ENCODE measurements around the gene ALK.

ALK gene

DNA sequence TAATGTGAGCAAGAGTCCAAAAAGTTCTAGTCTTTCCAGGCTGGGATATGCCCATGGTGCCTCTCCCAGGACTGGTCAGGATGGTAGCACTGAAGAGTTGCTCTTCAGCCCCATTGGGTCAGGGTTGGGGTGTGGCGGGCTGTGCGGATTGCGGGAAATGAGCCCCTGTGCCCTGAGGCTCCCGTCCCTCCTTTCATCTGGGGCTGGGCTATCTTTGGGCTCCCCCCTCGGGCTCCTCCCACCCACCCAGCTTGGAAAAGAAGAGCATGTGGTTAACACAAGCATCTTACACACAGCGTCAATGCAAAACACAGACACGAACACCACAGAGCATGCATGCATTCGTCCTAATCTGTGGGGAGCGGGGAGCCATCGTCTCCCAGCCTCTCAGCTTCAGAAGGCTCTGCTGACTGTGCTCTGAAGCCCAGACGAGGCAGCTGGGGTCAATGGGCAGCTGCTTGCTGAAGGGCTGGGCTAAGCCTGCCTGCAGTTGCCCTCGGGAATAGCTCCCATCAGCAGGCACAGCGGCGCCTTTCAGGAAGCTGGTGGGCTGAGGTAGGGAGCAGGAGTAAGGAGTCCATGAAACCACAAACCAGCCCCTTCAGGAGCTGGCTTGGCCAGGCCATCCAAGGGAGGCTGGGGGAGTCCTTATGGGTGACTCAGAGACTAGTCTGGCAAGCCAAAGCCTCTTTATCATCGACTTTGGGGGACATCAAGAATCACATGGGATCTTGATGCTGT, 693.3 kb downstream of the ALK start:
- no peak overlapping the region for H3K4me3 Mint-ChIP-seq
- H3K4me1 Mint-ChIP-seq (ENCODE audit: low read depth): no peaks in the 10 kb centered on the region
- H3K27me3 Mint-ChIP-seq (ENCODE audit: low read depth): no peaks in the 10 kb centered on the region
- H3K9me3 Mint-ChIP-seq: no peaks in the 10 kb centered on the region
- no peaks in the 10 kb centered on the region for H3K36me3 Mint-ChIP-seq (ENCODE audit: low read depth)
- no peak overlapping the region for H3K27ac Mint-ChIP-seq

DNA sequence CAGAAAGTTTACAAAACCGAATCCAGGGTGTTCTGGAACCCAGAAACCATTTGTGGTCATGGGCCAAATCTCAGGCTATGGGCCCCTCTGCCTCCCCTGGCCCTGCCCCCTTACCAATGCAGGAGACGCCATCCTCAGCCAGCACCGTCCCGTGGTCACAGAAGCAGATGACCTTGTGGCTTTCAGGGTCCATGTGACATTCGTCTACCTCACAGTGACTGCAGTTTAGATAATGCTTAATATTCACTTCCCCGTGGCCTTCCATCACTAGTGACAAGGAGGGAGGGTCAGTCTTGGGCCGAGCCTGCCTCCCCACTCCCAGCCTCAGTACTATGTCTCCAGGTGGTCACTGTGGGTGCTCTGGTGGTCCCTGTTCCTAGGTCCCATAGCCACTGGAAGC, 694.6 kb downstream of the ALK start:
- H3K4me1 Mint-ChIP-seq (ENCODE audit: low read depth): no peaks in the 10 kb centered on the region
- no peaks in the 10 kb centered on the region for H3K36me3 Mint-ChIP-seq (ENCODE audit: low read depth)
- no peaks in the 10 kb centered on the region for H3K9me3 Mint-ChIP-seq
- H3K27ac Mint-ChIP-seq: no peak overlapping the region
- no peaks in the 10 kb centered on the region for H3K27me3 Mint-ChIP-seq (ENCODE audit: low read depth)
- no peak overlapping the region for H3K4me3 Mint-ChIP-seq

DNA sequence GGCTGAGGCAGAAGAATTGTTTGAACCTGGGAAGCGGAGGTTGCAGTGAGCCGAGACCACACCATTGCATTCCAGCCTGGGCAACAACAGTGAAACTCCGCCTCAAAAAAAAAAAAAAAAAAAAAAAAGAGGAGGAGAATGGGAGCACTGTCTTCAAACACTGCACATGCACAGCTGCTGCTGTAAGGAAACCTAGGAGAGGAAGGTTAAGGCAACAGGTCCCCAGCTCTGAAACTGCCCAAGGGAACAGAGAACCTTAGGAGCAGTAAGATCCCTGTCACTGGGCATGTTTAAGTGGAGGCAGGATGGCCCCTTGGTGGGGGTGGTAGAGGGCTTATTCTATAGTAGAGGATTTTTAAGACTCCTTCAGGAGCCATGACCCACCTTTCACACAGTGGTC, 695.0 kb downstream of the ALK start:
- H3K4me3 Mint-ChIP-seq: no peak overlapping the region
- H3K4me1 Mint-ChIP-seq (ENCODE audit: low read depth): no peaks in the 10 kb centered on the region
- no peaks in the 10 kb centered on the region for H3K27me3 Mint-ChIP-seq (ENCODE audit: low read depth)
- no peak overlapping the region for H3K27ac Mint-ChIP-seq
- H3K36me3 Mint-ChIP-seq (ENCODE audit: low read depth): no peaks in the 10 kb centered on the region
- H3K9me3 Mint-ChIP-seq: no peaks in the 10 kb centered on the region

DNA sequence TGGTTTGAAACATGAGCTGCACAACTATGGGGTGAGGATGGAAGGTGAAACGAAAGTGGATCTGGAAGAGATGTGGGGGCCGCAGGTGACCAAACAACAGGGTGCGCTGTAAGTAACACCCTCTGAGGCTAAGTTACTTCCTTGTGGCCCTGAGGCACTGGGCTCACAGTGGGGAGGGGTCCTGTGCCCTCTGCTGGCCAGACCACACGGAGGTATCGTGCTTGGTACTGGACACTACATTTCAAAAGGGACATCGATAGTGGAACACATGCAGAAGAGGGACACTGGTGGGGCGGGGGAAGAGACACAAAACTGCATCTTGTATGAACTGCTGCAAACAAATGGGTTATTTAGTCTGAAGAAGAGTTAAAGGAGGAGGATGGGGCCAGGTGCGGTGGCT, 695.6 kb downstream of the ALK start:
- no peaks in the 10 kb centered on the region for H3K36me3 Mint-ChIP-seq (ENCODE audit: low read depth)
- H3K9me3 Mint-ChIP-seq: no peaks in the 10 kb centered on the region
- no peaks in the 10 kb centered on the region for H3K4me1 Mint-ChIP-seq (ENCODE audit: low read depth)
- H3K27ac Mint-ChIP-seq: no peak overlapping the region
- no peak overlapping the region for H3K4me3 Mint-ChIP-seq
- H3K27me3 Mint-ChIP-seq (ENCODE audit: low read depth): no peaks in the 10 kb centered on the region

DNA sequence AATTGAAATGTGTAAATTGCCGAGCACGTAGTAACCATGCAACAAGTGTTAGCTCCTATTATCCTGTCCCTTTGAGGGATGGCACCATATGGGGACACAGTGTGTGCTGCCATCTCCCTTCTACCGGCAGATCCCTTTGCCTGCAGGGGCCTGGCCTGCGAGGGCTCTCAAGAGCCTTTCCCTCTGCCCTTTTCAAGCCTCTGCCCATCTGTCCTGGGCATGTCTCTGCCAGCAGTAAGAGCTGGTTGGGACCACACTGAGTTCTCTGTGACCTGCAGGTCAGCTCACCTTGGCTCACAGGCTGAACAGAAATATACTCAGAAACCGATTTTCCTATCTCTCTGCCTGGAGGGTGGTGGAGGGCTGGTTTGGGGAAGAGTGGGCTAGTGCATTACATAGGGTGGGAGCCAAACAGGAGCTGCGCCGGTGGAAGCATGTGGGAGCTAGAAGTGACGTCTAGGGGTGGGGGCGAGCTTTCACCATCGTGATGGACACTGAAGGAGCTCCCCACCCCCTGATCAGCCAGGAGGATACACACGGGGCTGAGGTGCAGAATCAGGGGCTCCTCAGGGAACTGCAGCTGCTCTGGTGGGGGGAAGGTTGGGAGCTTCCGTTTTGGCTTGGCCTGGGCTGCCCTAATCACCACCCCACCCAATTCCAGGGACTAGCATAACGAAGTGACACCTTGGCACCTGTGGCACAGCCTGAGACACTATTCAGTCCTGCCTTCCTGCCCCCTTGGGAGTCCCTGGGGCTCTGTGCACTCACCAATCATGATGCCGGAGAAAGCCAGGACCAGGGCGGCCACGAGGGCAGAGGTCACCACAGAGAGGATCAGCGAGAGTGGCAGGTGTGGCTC, 696.5 kb downstream of the ALK start:
- Mint-ChIP-seq H3K27me3 (ENCODE audit: low read depth) (no peaks in the 10 kb centered on the region), H3K9me3 (no peaks in the 10 kb centered on the region), H3K4me1 (ENCODE audit: low read depth) (no peaks in the 10 kb centered on the region), H3K27ac (no peak overlapping the region), H3K36me3 (ENCODE audit: low read depth) (no peaks in the 10 kb centered on the region), H3K4me3 (no peak overlapping the region)

DNA sequence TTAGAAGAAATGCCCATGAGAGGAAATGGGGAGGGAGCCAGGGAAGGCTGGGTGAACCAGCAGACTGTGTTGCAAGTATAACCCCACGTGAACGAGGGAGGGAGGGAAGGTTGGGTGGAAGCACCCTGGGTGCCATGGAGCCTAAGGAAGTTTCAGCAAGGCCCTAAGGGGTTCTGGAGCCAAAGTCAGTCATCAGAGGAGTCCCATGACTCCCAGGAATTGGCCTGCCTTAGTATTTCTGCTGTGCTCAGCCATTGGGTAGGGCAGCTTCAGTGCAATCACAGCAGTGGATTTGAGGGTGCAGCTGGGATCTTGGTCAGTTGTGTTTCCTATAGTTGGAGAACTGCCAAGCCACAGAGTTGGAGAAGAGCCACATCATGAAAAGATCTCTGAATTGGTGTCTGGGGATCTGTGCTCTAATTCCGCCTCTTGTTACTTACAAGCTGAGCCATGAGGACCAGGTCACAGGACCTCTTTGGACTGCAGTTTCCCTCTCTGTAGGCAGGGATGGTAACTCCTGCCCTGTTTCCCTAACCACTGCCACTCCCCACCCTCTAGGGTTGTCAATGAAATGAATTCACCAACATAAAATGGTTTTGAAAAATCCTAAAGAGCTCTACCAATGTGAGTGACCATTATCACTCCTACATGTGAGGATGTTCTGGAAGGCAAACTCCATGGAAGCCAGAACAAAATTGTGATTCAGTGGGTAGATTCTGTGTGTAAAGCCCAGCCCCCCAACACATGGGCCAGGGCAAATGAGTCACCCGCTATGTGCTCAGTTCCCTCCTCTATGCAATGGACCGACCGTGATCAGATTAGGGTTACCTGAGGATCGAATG, 697.3 kb downstream of the ALK start:
- Mint-ChIP-seq H3K4me1 (ENCODE audit: low read depth) (no peaks in the 10 kb centered on the region), H3K4me3 (no peak overlapping the region), H3K27me3 (ENCODE audit: low read depth) (no peaks in the 10 kb centered on the region), H3K27ac (no peak overlapping the region), H3K36me3 (ENCODE audit: low read depth) (no peaks in the 10 kb centered on the region), H3K9me3 (no peaks in the 10 kb centered on the region)

DNA sequence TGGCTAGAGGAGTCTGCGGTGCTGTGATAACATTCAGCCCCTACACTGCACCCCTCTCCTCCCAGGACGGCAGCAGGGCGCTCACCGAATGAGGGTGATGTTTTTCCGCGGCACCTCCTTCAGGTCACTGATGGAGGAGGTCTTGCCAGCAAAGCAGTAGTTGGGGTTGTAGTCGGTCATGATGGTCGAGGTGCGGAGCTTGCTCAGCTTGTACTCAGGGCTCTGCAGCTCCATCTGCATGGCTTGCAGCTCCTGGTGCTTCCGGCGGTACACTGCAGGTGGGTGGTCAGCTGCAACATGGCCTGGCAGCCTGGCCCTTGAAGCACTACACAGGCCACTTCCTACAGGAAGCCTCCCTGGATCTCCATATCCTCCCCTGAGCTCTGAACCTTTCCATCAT, 698.1 kb downstream of the ALK start:
- Mint-ChIP-seq H3K4me3 (no peak overlapping the region), H3K36me3 (ENCODE audit: low read depth) (no peaks in the 10 kb centered on the region), H3K27ac (no peak overlapping the region), H3K4me1 (ENCODE audit: low read depth) (no peaks in the 10 kb centered on the region), H3K27me3 (ENCODE audit: low read depth) (no peaks in the 10 kb centered on the region), H3K9me3 (no peaks in the 10 kb centered on the region)

DNA sequence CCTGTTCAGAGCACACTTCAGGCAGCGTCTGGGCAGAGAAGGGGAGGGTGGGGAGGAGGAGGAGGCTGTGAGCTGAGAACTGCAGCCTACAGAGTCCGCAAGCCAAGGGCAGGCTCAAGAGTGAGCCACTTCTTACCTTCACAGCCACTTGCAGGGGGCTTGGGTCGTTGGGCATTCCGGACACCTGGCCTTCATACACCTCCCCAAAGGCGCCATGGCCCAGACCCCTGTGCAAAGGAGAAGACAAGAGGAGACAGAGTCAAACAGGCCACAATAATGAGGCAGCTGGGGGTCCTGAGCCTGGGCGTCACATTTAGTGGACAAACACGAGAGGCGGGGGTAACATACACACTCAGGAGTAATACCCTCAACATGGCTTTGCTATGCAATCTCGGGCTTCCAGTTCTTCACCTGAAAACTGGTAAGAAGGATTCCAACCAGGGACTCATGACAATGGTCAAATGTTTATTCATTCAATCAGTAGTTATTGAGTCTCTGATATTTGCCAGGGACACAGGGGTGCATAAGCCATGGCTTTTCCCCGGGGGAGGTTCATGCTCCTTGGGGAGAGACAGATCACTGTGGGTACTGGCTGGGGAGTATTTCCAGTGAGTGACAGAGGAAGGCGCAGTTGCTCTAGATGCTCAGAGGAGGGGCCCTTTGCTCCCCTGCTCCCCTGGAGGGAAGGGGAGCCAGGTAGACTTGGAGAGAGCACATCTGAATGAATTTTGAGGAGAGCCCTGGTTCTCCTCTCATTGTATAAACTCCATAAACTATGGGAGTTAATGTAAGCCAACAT, 698.8 kb downstream of the ALK start:
- H3K27ac Mint-ChIP-seq: no peak overlapping the region
- H3K36me3 Mint-ChIP-seq (ENCODE audit: low read depth): no peaks in the 10 kb centered on the region
- H3K9me3 Mint-ChIP-seq: no peaks in the 10 kb centered on the region
- no peaks in the 10 kb centered on the region for H3K4me1 Mint-ChIP-seq (ENCODE audit: low read depth)
- no peaks in the 10 kb centered on the region for H3K27me3 Mint-ChIP-seq (ENCODE audit: low read depth)
- H3K4me3 Mint-ChIP-seq: no peak overlapping the region

DNA sequence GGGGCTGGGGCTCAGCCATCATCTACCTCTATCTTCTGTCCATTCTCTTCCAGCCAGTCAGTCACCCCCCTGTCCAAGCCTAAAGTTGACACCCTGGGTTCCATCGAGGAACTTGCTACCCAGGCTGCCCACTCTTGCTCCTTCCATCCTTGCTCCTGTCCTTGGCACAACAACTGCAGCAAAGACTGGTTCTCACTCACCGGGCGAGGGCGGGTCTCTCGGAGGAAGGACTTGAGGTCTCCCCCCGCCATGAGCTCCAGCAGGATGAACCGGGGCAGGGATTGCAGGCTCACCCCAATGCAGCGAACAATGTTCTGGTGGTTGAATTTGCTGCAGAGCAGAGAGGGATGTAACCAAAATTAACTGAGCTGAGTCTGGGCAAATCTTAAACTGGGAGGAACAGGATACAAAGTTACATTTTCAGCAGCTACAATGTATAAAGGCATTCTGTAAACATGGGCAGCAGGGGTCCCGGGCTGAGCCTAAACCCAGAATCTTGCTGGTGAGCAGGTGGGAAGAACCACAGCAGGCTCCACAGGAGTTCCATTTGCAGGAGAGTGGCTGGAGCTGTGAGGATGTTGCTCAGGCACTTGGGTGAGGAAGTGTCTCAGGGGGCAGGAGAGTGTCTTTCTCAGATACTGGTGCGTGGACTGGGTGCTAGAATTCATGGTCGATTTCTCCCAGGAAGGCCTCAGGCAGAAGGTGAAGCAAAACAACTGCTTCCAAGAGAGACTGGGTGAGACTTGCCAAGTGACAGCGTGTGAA, 700.7 kb downstream of the ALK start:
- H3K36me3 Mint-ChIP-seq (ENCODE audit: low read depth): no peaks in the 10 kb centered on the region
- no peaks in the 10 kb centered on the region for H3K27me3 Mint-ChIP-seq (ENCODE audit: low read depth)
- H3K4me1 Mint-ChIP-seq (ENCODE audit: low read depth): no peaks in the 10 kb centered on the region
- H3K27ac Mint-ChIP-seq: no peak overlapping the region
- no peak overlapping the region for H3K4me3 Mint-ChIP-seq
- H3K9me3 Mint-ChIP-seq: no peaks in the 10 kb centered on the region

DNA sequence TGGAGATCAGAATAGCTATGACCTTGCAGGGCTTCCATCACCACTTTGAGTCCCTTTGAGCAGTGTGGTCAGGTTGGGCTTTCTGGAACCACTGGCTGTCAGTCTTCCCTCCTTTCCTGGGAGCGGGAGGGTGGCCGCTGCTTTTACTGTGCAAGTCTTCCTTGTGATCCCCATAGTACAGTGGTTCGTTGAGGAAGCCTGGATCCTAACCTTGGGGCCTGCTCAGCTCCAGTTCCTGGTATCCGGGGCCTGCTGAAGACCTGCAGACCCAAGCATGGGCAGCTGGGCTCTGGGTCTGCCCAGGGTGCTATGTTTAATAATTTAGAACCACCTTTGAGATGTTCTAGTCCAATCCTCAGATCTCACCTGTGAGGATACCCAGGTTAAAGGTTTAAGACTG, 702.0 kb downstream of the ALK start:
- Mint-ChIP-seq H3K27ac (no peak overlapping the region), H3K4me1 (ENCODE audit: low read depth) (no peaks in the 10 kb centered on the region), H3K27me3 (ENCODE audit: low read depth) (no peaks in the 10 kb centered on the region), H3K36me3 (ENCODE audit: low read depth) (no peaks in the 10 kb centered on the region), H3K9me3 (no peaks in the 10 kb centered on the region), H3K4me3 (no peak overlapping the region)

DNA sequence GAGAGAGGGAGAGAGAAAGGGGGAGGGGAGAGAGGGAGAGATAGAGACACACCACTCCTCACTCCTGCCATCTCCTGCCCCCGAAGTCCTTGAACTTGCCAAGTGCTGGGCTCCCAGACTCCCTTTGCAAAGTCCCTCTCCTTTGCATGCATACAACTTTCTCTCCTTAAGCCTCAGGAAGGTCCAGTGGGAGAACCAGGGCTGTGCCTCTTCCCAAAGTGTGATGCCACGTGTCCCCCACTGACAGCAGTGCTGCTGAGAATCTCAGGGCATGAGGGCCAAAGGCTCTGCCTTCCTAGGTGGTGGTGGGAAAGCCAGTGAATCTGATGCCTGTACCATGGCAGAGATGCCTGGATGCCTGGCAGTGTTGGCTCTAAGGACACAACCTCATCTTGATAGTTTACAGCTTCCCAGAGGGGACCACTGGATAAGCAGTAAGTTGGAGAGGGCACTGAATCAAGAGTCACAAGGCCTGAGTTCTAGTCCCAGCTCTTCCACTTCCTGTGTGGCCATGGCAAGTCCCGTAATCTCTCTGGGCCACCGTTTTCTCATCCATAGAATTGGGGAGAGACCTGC, 702.7 kb downstream of the ALK start:
- Mint-ChIP-seq H3K27me3 (ENCODE audit: low read depth) (no peaks in the 10 kb centered on the region), H3K36me3 (ENCODE audit: low read depth) (no peaks in the 10 kb centered on the region), H3K9me3 (no peaks in the 10 kb centered on the region), H3K27ac (no peak overlapping the region), H3K4me1 (ENCODE audit: low read depth) (peaks cover 2% of the 10 kb centered on the region), H3K4me3 (no peak overlapping the region)

DNA sequence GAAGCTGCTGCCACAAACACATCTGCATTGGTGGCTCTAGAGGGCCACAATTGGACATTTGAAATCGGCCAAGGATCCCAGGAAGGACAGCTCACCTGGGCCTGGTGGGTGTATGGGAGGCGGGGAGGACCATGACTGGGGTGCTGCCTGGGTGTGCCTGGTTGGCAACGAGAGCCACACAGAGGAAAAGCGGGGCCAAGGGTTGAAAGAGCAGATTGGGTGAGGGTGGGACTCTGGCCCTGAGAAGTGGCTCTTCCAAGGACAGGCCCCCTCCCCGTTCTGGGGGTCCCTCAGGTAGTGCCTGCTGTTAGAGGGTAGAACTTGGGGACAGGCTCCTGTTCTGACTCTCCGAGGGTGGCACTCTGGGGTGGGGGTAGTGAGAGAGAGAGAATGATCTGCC, 703.3 kb downstream of the ALK start:
- Mint-ChIP-seq H3K27ac (no peak overlapping the region), H3K36me3 (ENCODE audit: low read depth) (no peaks in the 10 kb centered on the region)

DNA sequence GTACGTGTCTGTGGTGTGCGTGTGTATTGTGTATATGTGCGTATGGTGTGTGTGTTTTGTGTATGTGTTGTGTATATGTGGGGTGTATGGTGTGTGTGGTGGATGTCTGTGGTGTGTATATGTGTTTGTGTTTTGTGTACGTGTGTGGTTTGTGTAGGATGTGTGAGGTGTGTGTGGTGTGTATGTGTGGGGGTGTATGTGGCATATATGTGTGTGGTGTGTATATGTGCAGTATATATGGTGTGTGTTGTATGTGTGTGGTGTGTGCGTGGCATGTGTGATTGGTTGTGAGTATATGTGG, 704.8 kb downstream of the ALK start:
- Mint-ChIP-seq H3K4me1 (ENCODE audit: low read depth) (peaks cover 2% of the 10 kb centered on the region), H3K9me3 (no peaks in the 10 kb centered on the region), H3K27me3 (ENCODE audit: low read depth) (no peaks in the 10 kb centered on the region), H3K27ac (no peak overlapping the region), H3K36me3 (ENCODE audit: low read depth) (no peaks in the 10 kb centered on the region), H3K4me3 (no peak overlapping the region)

More for the DNA sequence above, 703.3 kb downstream of the ALK start:
- Mint-ChIP-seq H3K27me3 (ENCODE audit: low read depth) (no peaks in the 10 kb centered on the region), H3K4me3 (no peak overlapping the region), H3K9me3 (no peaks in the 10 kb centered on the region), H3K4me1 (ENCODE audit: low read depth) (peaks cover 2% of the 10 kb centered on the region)
